Common myeloid progenitor, CD34-positive (primary cell): ENCODE results near the gene ORM1.

ENCODE experiments used
- CTCF ChIA-PET: fragments of 350-600 bp; sonication (Branson Sonifier 250); formaldehyde crosslinking; loops from one replicate; lab custom pipeline; 2021; ENCODE audit warnings: antibody characterized with exemption; lab: Charles Lee
- POLR2A ChIA-PET: fragments of 350-600 bp; sonication (Branson Sonifier 250); formaldehyde crosslinking; loops from one replicate; lab custom pipeline; 2021; ENCODE audit warnings: antibody characterized with exemption; lab: Charles Lee
- DNase-seq, 3 donors: peaks; one replicate each; pipeline versions ENCODE4 v3.0.0 to v3.0.0-alpha.2; 2013
- H3K27ac ChIP-seq, 2 experiments: 1 replicate in 1 of 2; 2 replicates in 1 of 2; pipeline ENCODE4 v1.7.0; 2013; ENCODE audit warnings: inconsistent platforms in 2 of 2, low read length in 2 of 2, mild to moderate bottlenecking in 2 of 2, low read depth in 1 of 2, moderate library complexity in 1 of 2; ENCODE audit not compliant: severe bottlenecking in 2 of 2, insufficient read depth in 1 of 2, poor library complexity in 1 of 2
- H3K27me3 ChIP-seq, 5 experiments: replicated peaks in 2 of 5; 1 replicate in 3 of 5; 2 replicates in 2 of 5; pipeline versions ENCODE4 v1.6.1 to v1.7.0; 2013; ENCODE audit warnings: low read length in 4 of 5, mild to moderate bottlenecking in 2 of 5, moderate library complexity in 2 of 5, inconsistent platforms in 1 of 5; ENCODE audit not compliant: insufficient read depth in 5 of 5, control insufficient read depth in 4 of 5
- H3K36me3 ChIP-seq, 4 experiments: 1 replicate in 2 of 4; 2 replicates in 2 of 4; pipeline versions ENCODE4 v1.6.1 to v1.7.0; 2013; ENCODE audit warnings: low read length in 3 of 4, control low read depth in 1 of 4, mild to moderate bottlenecking in 1 of 4; ENCODE audit not compliant: control insufficient read depth in 4 of 4, insufficient read depth in 4 of 4
- H3K4me1 ChIP-seq, 4 experiments: 1 replicate in 3 of 4; 2 replicates in 1 of 4; pipeline versions ENCODE4 v1.6.1 to v1.7.1; 2013; ENCODE audit warnings: low read length in 3 of 4, mild to moderate bottlenecking in 3 of 4, control low read depth in 1 of 4, inconsistent platforms in 1 of 4, moderate library complexity in 1 of 4; ENCODE audit not compliant: control insufficient read depth in 4 of 4, insufficient read depth in 4 of 4; ENCODE audit errors: control extremely low read depth in 1 of 4
- H3K4me3 ChIP-seq, 7 experiments: 1 replicate in 4 of 7; 2 replicates in 3 of 7; pipeline versions ENCODE4 v1.5.1 to v1.7.0; 2013; ENCODE audit warnings: mild to moderate bottlenecking in 7 of 7, low read length in 6 of 7, moderate library complexity in 6 of 7, inconsistent platforms in 2 of 7, low read depth in 2 of 7, control low read depth in 1 of 7; ENCODE audit not compliant: insufficient read depth in 4 of 7, control insufficient read depth in 1 of 7; ENCODE audit errors: extremely low read depth in 1 of 7
- H3K9me3 ChIP-seq, 5 experiments: 1 replicate in 4 of 5; 2 replicates in 1 of 5; pipeline versions ENCODE4 v1.6.1 to v1.7.1; 2013; ENCODE audit warnings: low read length in 4 of 5, mild to moderate bottlenecking in 2 of 5, inconsistent platforms in 1 of 5, low read depth in 1 of 5, moderate library complexity in 1 of 5; ENCODE audit not compliant: control insufficient read depth in 4 of 5, insufficient read depth in 2 of 5; ENCODE audit errors: control extremely low read depth in 1 of 5
- WGBS: methylation state at CpG from one replicate; pipeline ENCODE4 v1.1.5; 2013; ENCODE audit not compliant: insufficient coverage; 5-methylcytosine and 5-hydroxymethylcytosine counted together

ORM1 gene

DNA sequence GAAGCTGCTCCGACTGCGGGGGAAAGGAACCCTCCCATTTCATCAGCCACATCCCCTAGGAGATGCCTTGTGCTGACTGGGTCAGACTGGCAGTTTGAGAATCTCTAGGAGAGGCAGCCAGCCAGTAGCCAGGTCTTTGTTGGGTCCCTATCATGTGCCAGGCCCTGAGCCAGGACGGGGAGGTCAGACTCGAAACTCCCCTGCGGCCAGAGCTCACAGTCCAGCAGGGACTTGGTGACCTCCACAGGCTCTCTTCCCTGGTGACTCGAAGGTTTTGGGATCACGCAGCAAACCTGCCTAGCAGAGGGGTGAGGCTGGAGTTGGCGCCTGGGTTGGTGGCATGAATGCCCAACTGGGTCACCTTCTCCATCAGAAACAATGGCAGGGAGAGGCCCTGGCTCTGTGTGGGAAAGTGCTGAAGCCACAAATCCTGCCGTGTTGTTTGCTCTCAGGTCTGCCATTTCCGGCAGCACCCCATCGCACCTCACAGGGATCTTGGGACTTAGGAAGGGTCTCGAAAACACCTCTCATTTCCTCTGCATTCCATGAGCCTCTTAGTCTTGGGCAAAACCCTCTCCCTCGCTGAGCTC lies 14.4 kb upstream of the ORM1 start:
- 94% methylated on average over 11 of the region's 13 CpGs for WGBS
- Histone ChIP-seq H3K27me3 (peaks cover 0 to 6% (median 0%) of the 10 kb centered on the region in 5 experiments), H3K4me1 (no peaks in the 10 kb centered on the region), H3K4me3 (no peak overlapping the region), H3K27ac (no peak overlapping the region), H3K9me3 (no peaks in the 10 kb centered on the region), H3K36me3 (no peaks in the 10 kb centered on the region)
- ChIA-PET POLR2A (no interaction called here), CTCF (interaction anchor here (0.7 to 1.1 kb wide), 4 partner anchors 9 to 198 kb away, joined by 3 to 5 read pairs (median 3); no protein-coding TSS in a partner anchor)
- no peak for DNase-seq

DNA sequence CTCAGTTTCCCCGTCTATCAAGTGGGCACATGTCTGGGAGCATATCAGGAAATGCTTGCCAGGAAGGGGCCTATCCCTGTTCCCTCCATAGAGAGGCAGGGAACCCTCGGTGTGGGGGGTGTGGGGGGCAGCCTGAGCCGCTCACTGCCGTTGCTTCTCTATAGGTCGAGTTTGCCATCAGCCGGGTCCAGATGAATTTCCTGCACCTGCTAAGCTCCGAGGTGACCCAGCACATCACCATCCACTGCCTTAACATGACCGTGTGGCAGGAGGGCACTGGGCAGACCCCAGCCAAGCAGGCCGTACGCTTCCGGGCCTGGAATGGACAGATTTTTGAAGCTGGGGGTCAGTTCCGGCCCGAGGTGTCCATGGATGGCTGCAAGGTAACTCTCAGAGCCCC lies 13.8 kb upstream of the ORM1 start:
- no peak overlapping the region for H3K4me3 ChIP-seq
- H3K27me3 ChIP-seq = peaks cover 0 to 6% (median 0%) of the 10 kb centered on the region in 5 experiments
- H3K27ac ChIP-seq = no peak overlapping the region
- 96% methylated on average over 8 of the region's 13 CpGs for WGBS
- H3K36me3 ChIP-seq = no peaks in the 10 kb centered on the region
- ChIA-PET CTCF (interaction anchor here (0.7 to 0.9 kb wide), 2 partner anchors 9 to 158 kb away, joined by 3 read pairs; no protein-coding TSS in a partner anchor), POLR2A (no interaction called here)
- DNase-seq = no peak
- no peaks in the 10 kb centered on the region for H3K9me3 ChIP-seq
- H3K4me1 ChIP-seq = no peaks in the 10 kb centered on the region

- ChIA-PET POLR2A (no interaction called here), CTCF (interaction anchor here (0.8 kb wide), 1 partner anchor 42 kb away, joined by 3 read pairs; no protein-coding TSS in a partner anchor)
- Histone ChIP-seq H3K27me3 (peaks cover 0 to 2% (median 0%) of the 10 kb centered on the region in 5 experiments), H3K36me3 (no peaks in the 10 kb centered on the region), H3K9me3 (peaks cover 0 to 3% (median 0%) of the 10 kb centered on the region in 5 experiments), H3K4me3 (no peak overlapping the region), H3K4me1 (no peaks in the 10 kb centered on the region), H3K27ac (no peak overlapping the region)
- no peak for DNase-seq
- 94% methylated on average over 15 of the region's 22 CpGs for WGBS
These were observed 12.1 kb upstream of the ORM1 start for GRCh38 chr9:114310471-114311450.

- Histone ChIP-seq H3K27me3 (peaks cover 0 to 2% (median 0%) of the 10 kb centered on the region in 5 experiments), H3K4me3 (no peak overlapping the region), H3K4me1 (no peaks in the 10 kb centered on the region), H3K36me3 (no peaks in the 10 kb centered on the region), H3K27ac (no peak overlapping the region), H3K9me3 (peaks cover 0 to 3% (median 0%) of the 10 kb centered on the region in 5 experiments)
- ChIA-PET POLR2A (no interaction called here), CTCF (no interaction called here)
- 97% methylated on average over 22 of the region's 28 CpGs for WGBS
- DNase-seq = no peak
These were observed 11.1 kb upstream of the ORM1 start for GRCh38 chr9:114311571-114312512.

DNA sequence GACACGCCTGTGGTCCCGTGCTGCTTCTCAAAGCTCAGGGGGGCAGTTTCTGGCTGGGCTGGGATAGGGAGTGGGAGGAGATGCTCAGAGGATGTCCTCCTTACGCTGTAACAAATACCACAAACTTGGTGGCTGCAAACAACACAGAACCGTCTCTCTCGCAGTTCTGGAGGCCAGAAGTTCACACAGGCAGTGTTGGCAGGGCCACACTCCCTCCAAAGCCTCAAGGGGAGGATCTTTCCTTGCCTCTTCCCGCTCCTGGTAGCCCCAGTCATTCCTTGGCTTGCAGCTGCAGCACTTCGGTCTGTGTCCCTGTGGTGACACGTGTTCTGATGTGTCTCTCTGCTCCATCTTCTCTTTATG lies 10.4 kb upstream of the ORM1 start:
- CTCF ChIA-PET = no interaction called here
- H3K4me3 ChIP-seq = no peak overlapping the region
- H3K27ac ChIP-seq = no peak overlapping the region
- H3K27me3 ChIP-seq = peaks cover 0 to 2% (median 0%) of the 10 kb centered on the region in 5 experiments
- peaks cover 0 to 3% (median 0%) of the 10 kb centered on the region in 5 experiments for H3K9me3 ChIP-seq
- H3K36me3 ChIP-seq = no peaks in the 10 kb centered on the region
- H3K4me1 ChIP-seq = no peaks in the 10 kb centered on the region
- 94% methylated on average over 7 of the region's 8 CpGs for WGBS
- POLR2A ChIA-PET = no interaction called here
- DNase-seq = no peak

DNA sequence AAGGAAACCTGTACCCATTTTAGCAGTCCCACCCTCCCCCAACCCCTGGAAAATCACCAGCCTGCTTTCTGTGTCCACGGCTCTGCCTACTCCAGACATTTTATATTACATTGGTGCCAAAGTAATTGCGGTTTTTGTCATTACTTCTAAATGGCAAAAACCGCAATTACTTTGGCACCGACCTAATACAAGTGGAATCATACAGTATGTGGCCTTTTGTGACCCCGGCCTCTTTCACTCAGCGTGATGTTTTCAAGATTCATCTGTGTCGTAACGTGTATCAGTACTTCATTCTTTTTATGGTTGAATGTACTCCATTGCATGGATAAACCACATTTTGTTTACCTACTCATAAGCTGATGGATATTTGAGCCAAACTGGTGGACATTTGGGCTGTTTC lies 9.7 kb upstream of the ORM1 start:
- ChIA-PET POLR2A (no interaction called here), CTCF (interaction anchor here (1.4 kb wide), 1 partner anchor 21 kb away, joined by 5 read pairs; no protein-coding TSS in a partner anchor)
- Histone ChIP-seq H3K4me1 (no peaks in the 10 kb centered on the region), H3K36me3 (no peaks in the 10 kb centered on the region), H3K27me3 (no peaks in the 10 kb centered on the region), H3K9me3 (peaks cover 0 to 3% (median 0%) of the 10 kb centered on the region in 5 experiments), H3K4me3 (no peak overlapping the region), H3K27ac (no peak overlapping the region)
- 96% methylated on average over 6 of the region's 8 CpGs for WGBS
- DNase-seq = no peak
